GM12874 (cell line): ENCODE data around the gene EML5.

ENCODE experiments used
- CTCF ChIP-seq: IDR thresholded peaks from 2 replicates; pipeline ENCODE4 v1.5.1; 2011; ENCODE audit warnings: low read depth, mild to moderate bottlenecking, control low read depth, low read length, moderate library complexity; ENCODE audit not compliant: insufficient read depth

The EML5 gene

GRCh38 chr14:88823968-88824313, 31.2 kb upstream of the EML5 start:
- TF ChIP-seq CTCF: no peak

GRCh38 chr14:88821888-88822287, 29.1 kb upstream of the EML5 start:
- TF ChIP-seq CTCF: no peak

- no peak for TF ChIP-seq CTCF
Measured at GRCh38 chr14:88821378-88821777, 28.6 kb upstream of the EML5 start.

- no peak for TF ChIP-seq CTCF
Measured at GRCh38 chr14:88818018-88818417, 25.3 kb upstream of the EML5 start.

- no peak for TF ChIP-seq CTCF
Measured at GRCh38 chr14:88815980-88816379, 23.2 kb upstream of the EML5 start.

- no peak for TF ChIP-seq CTCF
Measured at GRCh38 chr14:88808359-88808758, 15.6 kb upstream of the EML5 start.

GRCh38 chr14:88804477-88804876, 11.7 kb upstream of the EML5 start:
- no peak for TF ChIP-seq CTCF

GRCh38 chr14:88804035-88804434, 11.3 kb upstream of the EML5 start:
- TF ChIP-seq CTCF: no peak
